HL-60/S4 treated with retinoic acid at 250 ng/mL for 4 days and 3 days (cell line): ENCODE measurements around the gene GP9.

Source experiments
- in situ Hi-C: fragments of 300-500 bp; cut with MboI; formaldehyde crosslinking; loops from 2 replicates; pipeline ENCODE4 v1.7.0; 2022; ENCODE audit warnings: low sequenced_read_pairs

Gene GP9

DNA sequence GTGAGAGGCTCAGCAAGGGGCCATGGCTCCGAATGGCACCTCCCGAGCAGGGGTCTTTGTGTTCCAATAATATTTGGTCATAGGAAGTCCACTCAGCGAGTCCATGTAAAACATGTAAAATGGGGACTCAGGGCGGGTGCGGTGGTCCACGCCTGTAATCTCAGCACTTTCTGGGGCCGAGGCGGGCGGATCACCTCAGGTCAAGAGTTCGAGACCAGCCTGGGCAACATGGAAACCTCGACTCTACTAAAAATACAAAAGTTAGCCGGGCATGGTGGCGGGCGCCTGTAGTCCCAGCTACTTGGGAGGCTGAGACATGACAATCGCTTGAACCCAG, 33.1 kb upstream of the GP9 start:
- in situ Hi-C loops = no loop called here

DNA sequence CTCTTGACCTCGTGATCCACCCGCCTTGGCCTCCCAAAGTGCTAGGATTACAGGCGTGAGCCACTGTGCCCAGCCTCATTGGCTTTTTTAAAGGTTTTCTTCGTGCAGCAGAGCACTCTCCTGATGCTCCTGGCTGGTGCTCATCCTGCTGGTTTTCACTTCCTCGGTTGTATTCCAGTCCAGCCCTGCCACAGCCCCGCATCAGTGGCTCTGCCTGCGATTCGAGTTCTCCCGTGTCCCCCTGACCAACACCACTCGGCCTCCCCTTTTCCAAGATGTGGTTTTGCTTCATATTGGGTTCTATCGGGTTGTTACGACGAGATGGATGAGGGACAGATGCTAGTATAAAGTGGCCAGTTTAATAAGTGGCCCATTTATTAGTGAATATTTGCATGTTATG, 31.7 kb upstream of the GP9 start:
- in situ Hi-C loops = no loop called here

DNA sequence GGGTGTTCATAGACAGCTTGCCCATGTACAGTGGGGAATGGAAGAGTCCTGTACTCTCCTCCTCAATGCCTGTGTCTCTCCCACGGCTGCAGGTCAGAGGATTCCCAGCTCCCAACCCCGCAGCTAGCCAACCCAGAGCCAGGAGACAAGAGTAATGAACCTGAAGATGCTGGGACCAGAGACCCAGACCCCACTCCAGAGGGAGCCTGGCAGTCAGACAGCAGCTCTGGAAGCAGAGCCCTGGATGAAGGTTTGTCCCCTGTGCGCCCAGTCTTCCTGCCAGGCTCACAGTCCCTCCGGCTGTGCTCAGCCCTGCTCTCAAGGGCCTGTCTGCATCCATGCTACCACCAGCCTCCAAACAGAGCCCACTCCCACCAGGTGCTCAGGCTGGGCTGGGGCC, 30.0 kb upstream of the GP9 start:
- in situ Hi-C loops = no loop called here

DNA sequence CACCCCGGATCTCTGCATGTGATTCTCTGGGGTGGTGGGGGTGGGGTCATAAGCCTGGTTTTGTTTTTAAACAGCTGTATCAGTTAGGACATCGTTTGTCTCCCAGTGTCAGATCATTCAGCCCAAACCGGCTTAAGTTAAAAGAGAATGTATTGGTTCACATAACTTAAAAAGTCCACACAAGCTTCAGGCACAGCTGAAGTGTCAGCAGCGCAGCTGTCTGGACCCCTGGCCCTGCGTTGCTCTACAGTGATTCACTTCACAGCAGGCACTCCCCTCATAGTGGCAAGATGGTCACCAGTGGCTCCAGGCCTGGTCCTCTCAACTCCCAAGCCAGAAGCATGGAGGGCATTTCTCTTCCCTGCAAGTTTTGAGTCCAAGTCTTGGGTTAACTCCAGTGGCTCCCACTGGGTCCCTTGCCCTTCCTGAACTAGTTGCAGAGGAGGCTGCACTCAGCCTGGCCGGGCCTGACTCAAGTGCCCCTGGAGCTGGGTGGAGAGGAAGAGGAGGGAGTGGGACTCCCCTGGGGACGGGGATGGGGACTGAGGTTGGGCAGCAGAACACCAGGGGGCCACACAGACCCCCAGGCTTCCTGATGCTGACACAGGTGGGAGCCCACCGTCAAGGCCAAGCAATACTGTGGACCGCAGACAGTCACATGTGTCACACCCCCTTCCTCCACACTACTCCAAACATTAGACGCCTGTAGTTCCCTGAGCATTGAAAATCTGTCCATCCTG, 28.9 kb upstream of the GP9 start:
- in situ Hi-C loops = no loop called here

DNA sequence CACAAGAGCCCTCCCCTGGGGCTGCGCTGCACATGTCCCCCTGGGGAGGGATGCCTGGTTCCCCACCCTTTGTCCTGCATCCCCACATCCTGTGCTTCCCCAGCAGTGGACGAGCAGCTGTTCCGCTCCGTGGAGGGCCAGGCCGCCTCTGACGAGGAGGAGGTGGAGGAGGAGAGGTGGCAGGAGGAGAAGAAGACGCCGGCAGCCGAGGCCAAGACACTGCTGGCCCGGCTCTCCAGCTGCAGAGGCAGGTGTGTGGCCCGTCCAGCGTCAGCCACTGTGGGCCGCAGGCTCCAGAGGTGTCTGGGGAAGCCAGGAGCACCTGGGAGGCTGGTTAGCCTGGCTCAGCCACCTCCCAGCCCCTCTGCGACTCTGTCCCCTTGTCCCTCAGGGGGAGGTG, 27.9 kb upstream of the GP9 start:
- in situ Hi-C loops = no loop called here

DNA sequence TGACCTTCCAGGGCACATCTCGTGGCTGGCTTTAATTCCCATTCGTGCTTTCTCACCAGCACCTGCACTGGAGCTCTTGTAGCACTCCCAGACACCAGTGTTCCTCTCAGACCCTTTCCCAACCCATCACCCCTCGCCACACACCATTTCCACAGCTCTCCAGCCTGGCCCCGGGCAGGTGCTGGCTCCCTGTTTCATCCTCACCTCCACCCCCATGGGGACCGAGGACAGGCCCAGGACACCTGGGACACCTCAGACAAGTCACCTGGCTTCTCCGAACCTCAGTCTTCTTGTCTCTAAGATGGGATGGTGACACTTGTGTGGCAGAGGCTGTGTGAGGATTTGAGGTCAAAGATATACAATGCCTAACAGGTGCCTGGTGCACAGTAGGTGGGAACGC, 27.4 kb upstream of the GP9 start:
- in situ Hi-C loops = no loop called here

DNA sequence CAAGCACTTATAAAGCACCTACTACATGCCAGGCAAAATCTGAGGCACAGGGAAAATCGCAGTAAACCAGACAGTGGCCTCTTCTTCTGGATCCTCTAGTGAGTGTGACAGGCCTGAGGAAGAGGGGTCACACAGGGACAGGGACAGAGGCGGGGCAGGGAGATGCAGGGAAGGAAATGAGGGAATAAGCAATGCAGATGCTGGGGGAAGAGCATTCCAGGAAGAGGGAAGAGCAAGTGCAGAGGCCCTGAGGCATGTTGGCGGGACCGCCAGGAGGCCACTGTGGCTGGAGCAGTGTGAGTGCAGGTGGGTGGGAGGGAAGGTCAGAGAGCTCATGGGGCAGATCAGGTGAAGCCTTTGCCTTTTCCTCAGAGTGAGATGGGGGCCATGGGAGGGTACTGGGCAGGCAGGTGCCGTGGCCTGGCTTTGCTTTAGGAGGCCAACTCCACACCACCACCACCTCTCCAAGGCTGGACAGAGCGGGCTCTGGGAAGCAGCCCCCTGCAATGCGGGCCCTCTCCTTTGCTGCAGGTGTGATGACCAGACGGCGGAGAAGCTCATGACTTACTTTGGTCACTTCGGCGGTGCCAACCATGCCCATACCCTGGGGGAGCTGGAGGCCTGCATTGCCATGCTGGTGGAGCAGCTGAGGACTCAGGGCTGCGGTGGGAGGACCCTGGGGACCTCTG, 26.8 kb upstream of the GP9 start:
- in situ Hi-C loops = no loop called here

DNA sequence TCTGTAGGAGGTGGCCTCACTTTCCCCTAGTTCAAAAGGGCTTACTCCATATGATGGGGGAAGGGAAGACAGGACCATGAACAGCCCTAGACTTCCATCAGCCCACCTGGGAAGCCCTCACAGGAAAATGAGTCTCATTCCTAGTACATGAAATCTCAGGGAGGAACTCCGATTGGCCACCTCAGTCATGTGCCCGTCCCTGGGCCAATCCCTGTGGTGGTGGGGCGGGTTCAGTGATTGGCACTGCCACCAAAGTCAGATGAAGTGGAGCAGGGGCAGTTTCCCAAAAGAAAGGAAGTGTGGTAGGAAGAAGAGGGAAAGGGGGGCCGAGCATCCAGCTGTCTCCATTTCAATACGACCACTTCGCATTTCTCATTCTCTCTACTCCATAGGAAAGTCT, 25.9 kb upstream of the GP9 start:
- in situ Hi-C loops = no loop called here

DNA sequence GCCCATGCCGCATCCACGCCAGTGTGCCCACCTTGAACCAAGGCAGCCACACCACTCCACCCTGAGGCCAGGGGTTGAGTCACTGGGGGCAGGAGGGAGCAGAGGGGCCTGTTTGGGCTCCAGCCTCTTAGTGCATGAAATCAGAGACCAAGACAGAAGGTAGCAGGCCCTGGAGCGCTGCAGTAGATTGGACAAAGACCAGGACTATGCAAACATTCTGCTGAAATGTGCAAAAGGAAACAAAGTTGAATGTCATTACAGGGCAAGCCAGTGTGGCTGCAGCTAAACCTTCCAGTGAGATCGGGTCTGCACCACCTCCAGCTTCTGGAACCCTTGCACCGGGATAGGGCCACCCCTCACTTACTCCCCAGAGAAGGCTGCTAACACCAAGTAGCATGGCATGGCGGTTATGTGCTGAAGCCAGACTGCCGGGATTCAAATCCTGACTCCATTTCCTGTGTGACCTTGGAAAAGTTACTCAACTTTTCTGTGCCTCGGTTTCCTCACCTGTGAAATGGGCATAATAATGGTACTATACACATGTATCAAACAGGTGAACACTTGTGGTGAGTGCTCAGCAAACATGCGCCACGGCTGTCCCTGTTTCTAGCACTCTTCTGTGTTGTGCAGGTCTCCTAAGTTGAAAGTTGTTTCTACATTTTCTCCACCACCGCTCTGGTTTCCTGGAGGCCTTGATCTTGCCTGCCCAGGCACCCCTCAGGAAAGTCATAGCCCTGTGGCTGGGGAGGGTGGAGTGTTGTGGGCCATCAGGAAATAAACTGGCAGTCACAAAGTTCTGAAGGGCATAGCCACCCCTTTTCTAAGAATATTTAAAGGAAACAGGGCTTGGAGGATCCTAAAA, 25.0 kb upstream of the GP9 start:
- in situ Hi-C loops = no loop called here

DNA sequence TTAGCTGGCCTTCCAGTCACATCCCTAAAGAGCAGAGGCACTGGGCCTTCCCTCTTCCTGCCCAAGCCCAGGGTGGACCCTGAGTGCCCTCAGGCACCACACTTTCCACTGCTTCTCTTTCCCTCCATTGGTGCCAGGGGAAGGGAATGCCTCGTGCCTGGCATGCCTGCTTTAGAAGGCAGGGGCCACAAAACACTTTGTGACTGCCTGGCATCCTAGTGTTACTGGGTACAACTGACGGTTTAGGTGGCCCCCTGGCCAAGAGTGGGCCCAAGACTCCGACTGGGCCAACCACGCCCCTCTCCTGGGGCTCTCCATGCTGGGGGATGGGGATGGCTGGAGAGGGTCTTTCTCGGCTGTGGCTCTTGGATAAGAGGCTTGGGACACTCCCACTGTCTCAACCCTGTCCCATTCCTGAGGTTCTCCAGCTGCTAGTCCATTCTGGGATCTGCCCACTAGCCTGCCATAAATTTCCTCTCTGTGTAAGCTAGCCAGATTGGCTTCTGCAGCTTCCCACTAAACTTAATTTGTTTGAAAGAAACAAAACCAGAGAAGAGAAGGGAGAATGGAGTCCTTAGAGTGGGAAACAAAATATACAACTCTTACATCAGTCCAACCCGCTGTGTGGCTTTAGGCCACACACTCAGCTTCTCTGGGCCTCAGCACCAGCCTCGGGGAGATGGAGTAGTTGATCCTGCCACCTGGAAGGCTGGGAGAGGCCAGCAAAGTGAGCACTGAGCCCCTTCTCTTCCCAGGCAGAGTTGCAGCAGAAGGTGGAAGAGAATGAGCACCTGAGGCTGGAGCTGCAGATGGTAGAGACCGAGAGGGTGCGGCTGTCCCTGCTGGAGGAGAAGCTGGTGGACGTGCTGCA, 24.1 kb upstream of the GP9 start:
- in situ Hi-C loops = no loop called here

DNA sequence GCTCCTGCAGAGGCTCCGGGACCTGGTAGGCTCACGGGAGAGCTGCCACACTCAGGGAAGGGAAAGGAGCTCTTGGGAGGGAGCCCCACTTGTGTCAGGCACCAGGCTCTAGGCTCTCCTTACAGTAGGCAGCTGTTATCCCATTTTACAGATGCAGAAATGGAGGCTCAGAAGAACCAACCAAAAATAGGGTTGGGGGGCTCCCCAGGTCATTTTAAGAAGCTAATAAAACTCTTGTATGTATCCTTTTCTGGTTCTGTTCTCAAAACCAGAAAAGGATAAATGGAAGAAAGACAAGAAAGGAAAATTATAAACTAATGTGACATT, 23.5 kb upstream of the GP9 start:
- in situ Hi-C loops = no loop called here

DNA sequence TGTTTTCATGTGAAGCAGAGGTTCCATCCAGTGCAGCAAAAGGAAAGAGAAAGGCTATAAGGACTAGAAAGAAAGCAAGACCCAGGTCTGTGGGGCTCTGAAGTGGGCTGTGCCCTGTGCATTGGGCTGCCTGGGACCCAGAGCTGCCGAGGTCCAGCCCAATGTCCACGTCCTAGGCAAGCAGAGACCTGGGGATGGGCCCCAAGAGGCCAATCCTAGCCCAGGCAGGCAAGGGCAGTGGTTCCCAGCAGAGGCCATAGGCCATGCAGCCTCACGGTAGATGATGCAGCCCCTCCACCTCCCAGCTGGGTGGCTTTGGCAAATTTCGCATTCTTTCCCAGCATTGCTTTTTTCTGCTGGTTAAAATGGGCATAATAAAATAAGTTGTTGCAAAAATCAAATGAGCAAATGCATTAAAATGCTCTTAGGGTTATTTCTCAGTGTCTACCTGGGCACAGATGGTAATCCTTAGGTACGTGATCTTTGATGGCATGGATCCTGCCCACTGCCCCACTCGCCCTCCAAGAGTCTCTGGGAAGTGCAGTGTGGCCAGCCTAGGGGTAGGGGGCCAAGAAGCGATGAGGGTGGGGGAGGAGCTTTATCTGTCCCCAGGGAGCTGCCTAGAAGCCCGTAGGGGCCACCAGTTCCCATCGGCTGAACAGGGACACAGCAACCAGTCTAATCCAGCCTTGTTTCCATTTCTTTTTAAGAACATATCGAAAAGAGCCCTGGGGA, 22.3 kb upstream of the GP9 start:
- in situ Hi-C loops = no loop called here

DNA sequence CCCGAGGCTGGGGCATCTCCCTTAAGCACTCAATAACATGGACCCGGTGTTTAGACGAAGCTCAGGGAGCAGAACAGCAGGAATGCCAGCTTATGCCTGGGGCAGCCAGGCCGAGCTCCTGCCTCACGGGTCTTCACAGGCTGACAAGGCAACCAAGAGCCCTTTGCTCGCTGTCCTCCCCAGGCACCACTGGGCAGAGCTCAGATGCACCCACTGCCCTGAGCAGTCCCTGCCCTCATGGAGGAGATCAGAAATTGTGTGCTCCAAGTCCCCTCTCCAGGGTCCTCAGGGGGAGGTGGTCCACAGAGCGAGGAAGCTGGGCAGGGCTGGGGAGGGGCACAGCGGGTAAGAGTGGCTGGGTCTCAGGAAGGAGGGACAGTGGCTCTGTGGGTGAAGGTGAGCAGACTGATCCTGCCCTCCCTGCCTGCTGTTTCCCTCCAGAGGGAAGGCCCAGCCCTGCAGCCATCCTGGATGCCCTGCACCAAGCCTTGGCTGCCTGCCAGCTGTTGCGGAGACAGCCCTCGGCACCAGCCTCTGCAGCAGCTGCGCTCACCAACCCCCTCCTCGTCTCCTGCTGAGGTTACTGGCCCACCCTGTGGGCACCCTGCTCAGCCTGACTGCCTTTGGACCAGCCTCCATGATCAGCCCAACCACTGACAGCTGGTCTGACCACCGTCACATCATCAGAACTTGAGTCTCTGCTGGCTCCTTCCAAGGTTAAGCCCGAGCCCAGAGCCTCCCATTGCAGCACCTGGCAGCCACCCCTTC, 21.1 kb upstream of the GP9 start:
- in situ Hi-C loops = no loop called here

DNA sequence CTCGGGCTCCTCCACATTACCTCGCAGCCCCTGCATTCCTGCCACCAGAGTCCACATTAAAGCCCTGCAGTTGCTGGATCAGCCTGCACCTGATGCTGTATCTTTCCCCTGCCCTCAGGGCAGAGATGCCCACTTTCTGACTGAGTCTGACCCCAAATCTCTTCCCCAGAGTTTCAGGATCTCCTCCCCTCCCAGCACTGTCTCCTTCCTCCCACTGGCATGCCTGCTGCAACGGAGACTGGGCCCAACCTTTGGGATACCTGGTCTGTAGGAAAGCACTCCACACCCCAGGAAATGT, 20.6 kb upstream of the GP9 start:
- in situ Hi-C loops = no loop called here

DNA sequence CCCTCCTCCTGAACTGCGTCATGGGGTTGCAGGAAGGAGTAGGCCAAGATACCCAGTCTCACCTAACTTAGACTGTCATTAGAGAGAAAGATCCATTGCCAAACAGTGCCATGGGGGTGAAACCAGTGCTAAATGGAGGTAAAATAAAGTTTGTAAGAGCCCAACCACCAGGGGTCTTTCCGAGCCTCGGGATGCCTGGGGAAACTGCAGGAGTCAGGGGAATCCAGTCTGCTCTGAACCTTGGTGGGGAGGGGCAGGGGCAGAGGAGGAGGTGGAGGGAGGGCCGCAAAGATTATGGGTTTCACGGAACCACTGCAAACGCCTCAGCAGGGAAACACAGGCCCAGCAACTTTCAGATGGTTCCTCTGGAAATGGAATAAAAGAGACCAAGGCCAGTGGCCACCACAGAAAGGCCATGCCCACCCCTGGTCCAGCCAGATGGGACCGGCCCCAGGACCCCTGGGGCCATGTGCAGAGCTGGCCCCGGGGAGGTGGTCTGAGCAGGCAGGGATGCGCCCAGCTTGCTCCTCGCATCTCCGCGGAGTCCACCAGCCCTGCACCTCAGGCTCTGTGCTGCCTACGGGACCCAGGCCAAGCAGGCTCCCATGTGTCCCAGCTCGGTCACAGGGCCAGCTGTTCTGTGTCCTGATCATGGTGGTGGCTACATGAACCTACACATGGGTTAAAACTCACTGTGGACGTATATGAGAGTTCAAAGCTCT, 19.8 kb upstream of the GP9 start:
- in situ Hi-C loops = no loop called here

DNA sequence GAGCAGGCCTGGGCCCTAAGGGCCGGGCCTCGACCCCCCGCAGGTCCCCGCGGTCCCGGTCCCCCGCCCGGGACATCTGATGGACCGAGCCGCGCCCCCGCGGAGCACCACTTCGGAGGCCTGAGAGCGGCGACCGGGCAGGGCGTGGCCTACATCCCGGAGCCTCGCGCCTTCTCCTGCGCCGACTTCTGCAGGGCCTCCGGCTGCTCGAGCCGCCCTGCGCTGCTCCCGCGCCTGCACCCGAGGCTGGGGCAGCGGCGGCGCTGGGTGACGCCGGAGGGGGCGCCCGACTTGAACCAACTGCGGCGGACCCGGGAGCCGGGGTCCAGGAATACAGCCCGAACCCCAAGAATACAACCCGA, 14.9 kb upstream of the GP9 start:
- in situ Hi-C loops = no loop called here

DNA sequence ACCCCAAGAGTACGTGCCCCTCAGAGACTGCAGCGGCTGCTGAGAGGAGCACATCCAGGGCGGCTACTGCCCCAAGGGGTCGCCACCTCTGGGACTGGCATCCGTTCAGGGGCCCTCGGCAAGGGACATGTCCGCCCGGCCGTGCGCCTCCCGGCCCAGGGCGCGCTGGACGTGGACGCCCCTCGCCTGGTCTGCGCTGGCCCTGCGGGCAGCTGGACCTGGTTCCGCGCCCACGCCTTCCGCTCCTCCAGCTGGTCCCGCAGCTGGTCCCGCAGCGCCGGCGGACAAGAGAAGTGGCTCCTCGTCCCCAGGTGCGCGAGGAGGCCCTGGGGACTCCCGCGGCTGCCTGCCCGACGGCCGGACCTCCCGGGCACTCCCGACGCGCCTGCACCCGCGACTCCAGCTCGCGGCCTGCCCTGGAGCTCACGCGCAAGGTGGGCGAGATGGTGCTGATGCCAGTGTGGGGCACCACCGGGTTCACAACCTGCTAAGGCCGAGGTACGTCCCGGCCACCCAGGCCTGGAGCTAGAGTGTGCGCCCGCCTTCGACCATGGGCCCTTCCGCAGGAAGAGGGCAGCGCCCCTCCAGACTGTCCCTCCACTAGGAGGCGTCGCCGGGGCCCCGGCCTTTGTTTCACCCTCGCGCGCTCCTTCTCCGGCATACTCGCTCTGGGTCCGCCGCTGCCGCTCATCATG, 14.4 kb upstream of the GP9 start:
- in situ Hi-C loops = no loop called here

DNA sequence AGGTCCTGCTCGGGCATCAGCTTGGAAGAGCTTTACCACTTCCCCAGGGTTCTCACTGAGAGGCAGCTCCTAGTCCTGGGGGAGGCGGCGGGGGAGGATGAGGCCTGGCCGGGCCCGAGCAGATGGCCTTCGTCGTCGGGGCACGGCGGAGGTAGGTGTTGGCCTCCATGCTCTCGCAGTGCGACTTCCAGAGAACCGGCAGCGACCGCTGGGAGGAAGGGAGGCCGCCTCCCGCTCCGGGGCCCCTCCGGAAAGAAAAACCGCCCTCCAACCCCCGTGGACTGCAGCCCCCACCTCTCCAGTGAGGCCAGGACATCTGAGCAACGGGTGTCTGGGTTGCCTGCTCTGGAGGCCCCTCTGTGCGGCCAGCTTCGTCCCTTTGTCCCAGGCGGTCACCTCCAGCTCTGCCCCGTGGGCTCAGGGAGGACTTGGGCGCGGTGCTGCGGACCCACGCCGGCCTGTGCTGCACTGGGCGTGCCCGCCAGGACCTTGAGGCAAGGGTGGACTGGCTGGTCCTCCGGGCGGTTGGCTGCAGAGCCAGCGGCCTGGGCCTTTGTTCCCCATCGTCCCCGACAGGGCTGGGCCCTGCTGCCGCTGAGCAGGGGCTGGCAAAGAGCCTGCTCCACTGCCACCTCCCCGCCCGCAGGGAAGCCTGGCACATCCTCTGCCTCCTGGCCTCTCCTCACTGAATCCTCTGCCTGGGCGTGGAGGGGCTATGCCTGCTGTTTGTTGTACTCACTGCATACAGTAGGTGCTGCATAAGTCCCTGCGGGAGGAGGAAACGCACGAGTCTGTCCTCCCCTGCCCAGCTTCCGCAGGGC, 13.6 kb upstream of the GP9 start:
- in situ Hi-C loops = no loop called here
